GM23338 (cell line): ENCODE data around the gene FAM13A.

Experiments
- EZH2 ChIP-seq: fragments of 200-600 bp; sonication (generic); IDR thresholded peaks from one replicate; pipeline ENCODE4 v1.8.0; 2017; ENCODE audit warnings: antibody characterized with exemption, mild to moderate bottlenecking, low read depth; ENCODE audit not compliant: unreplicated experiment
- EZH2phosphoT487 ChIP-seq: fragments of 200-600 bp; sonication (generic); IDR thresholded peaks from one replicate; pipeline ENCODE4 v1.8.1; 2018; ENCODE audit warnings: antibody characterized with exemption; ENCODE audit not compliant: unreplicated experiment
- JUNB ChIP-seq: IDR thresholded peaks from one replicate; pipeline ENCODE4 v1.6.1; 2016; ENCODE audit warnings: antibody characterized with exemption; ENCODE audit not compliant: unreplicated experiment
- NANOG ChIP-seq: IDR thresholded peaks from 2 replicates; pipeline ENCODE4 v1.6.1; 2016; ENCODE audit warnings: antibody characterized with exemption, borderline replicate concordance
- POLR2AphosphoS5 ChIP-seq: IDR thresholded peaks from 2 replicates; pipeline ENCODE4 v1.6.1; 2016; ENCODE audit warnings: antibody characterized with exemption, low read depth
- REST ChIP-seq: IDR thresholded peaks from one replicate; pipeline ENCODE4 v1.6.1; 2018; ENCODE audit warnings: antibody characterized with exemption; ENCODE audit not compliant: unreplicated experiment
- TF ChIP-seq, protein P1 (sequence below), 2 experiments: fragments of 200-600 bp in 1 of 2; sonication (generic) in 1 of 2; conservative IDR thresholded peaks; 2 replicates each; pipeline versions ENCODE4 v1.5.1 to v1.6.1; 2016 to 2017; ENCODE audit warnings: antibody characterized with exemption in 2 of 2, low read depth in 2 of 2, mild to moderate bottlenecking in 2 of 2, moderate library complexity in 1 of 2
- TF ChIP-seq, protein P2 (sequence below): IDR thresholded peaks from 2 replicates; pipeline ENCODE4 v1.6.1; 2016; ENCODE audit warnings: antibody characterized with exemption

DNA sequence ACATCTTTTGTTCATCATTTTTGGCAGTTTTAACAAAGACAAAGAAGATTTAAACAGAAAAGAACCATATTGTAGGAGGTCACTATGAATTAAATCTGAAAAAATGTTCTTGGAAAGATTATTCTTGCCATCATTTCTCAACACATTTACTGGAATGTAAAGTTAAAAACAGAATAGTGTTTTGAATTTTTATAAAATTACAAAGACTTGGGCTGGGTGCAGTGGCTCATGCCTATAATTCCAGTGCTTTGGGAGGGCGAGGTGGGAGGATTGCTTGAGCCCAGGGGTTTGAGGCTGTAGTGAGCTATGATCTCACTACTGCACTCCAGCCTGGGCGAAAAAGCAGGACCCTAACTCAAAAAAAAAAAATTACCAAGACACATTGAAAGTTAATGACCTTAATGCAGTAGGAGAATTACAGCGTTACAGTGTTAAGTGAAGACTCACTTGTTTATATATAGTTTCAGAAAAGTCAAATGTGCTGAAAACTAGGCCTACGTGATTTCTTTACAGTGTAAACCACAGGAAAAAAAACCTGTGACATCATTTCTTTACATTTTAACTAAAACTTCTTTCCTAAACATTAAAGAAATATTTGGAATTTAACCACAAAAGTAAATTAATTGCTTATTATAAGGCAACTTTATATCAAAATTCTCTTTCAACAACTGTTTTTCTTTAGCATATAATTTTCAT is 7.9 kb downstream of the FAM13A start:
- TF ChIP-seq, protein P1, sequence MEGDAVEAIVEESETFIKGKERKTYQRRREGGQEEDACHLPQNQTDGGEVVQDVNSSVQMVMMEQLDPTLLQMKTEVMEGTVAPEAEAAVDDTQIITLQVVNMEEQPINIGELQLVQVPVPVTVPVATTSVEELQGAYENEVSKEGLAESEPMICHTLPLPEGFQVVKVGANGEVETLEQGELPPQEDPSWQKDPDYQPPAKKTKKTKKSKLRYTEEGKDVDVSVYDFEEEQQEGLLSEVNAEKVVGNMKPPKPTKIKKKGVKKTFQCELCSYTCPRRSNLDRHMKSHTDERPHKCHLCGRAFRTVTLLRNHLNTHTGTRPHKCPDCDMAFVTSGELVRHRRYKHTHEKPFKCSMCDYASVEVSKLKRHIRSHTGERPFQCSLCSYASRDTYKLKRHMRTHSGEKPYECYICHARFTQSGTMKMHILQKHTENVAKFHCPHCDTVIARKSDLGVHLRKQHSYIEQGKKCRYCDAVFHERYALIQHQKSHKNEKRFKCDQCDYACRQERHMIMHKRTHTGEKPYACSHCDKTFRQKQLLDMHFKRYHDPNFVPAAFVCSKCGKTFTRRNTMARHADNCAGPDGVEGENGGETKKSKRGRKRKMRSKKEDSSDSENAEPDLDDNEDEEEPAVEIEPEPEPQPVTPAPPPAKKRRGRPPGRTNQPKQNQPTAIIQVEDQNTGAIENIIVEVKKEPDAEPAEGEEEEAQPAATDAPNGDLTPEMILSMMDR (conservative IDR thresholded peaks at IDR 0.05; ENCODE audit: low read depth in 2 of 2) = no peak
- TF ChIP-seq POLR2AphosphoS5 = no peak
- TF ChIP-seq, protein P2, sequence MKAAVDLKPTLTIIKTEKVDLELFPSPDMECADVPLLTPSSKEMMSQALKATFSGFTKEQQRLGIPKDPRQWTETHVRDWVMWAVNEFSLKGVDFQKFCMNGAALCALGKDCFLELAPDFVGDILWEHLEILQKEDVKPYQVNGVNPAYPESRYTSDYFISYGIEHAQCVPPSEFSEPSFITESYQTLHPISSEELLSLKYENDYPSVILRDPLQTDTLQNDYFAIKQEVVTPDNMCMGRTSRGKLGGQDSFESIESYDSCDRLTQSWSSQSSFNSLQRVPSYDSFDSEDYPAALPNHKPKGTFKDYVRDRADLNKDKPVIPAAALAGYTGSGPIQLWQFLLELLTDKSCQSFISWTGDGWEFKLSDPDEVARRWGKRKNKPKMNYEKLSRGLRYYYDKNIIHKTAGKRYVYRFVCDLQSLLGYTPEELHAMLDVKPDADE = no peak
- TF ChIP-seq JUNB = no peak
- TF ChIP-seq REST = no peak
- no peak for TF ChIP-seq EZH2phosphoT487
- no peak for TF ChIP-seq EZH2
- TF ChIP-seq NANOG = no peak
